ENCODE data around the gene TMTC2.

Gene TMTC2

GRCh38 chr12:82896979-82897378 is 210.3 kb downstream of the TMTC2 start:
- DNase-seq = no peak

- no peak for DNase-seq
Measured at GRCh38 chr12:82898441-82898840, 211.7 kb downstream of the TMTC2 start.

GRCh38 chr12:82904219-82904790 is 217.6 kb downstream of the TMTC2 start:
- DNase-seq = no peak

GRCh38 chr12:82910246-82910893 is 223.7 kb downstream of the TMTC2 start:
- no peak for DNase-seq

- DNase-seq = no peak
Measured at GRCh38 chr12:82912406-82912805, 225.7 kb downstream of the TMTC2 start.

GRCh38 chr12:82919388-82920054 is 232.8 kb downstream of the TMTC2 start:
- DNase-seq = no peak

- no peak for DNase-seq
Measured at GRCh38 chr12:82923935-82924334, 237.2 kb downstream of the TMTC2 start.

- DNase-seq = no peak
Measured at GRCh38 chr12:82926630-82927029, 239.9 kb downstream of the TMTC2 start.

- DNase-seq = no peak
Measured at GRCh38 chr12:82930301-82930700, 243.6 kb downstream of the TMTC2 start.

GRCh38 chr12:82931349-82932116 is 244.8 kb downstream of the TMTC2 start:
- DNase-seq = no peak

GRCh38 chr12:82937151-82937550 is 250.4 kb downstream of the TMTC2 start:
- no peak for DNase-seq

GRCh38 chr12:82942521-82942920 is 255.8 kb downstream of the TMTC2 start:
- DNase-seq = no peak

GRCh38 chr12:82942991-82943401 is 256.3 kb downstream of the TMTC2 start:
- DNase-seq = no peak

GRCh38 chr12:82948491-82948890 is 261.8 kb downstream of the TMTC2 start:
- DNase-seq = no peak

GRCh38 chr12:82950356-82950755 is 263.6 kb downstream of the TMTC2 start:
- DNase-seq = no peak

- no peak for DNase-seq
Measured at GRCh38 chr12:82952946-82953345, 266.2 kb downstream of the TMTC2 start.

- DNase-seq = no peak
Measured at GRCh38 chr12:82953397-82953796, 266.7 kb downstream of the TMTC2 start.

- DNase-seq = no peak
Measured at GRCh38 chr12:82954064-82954463, 267.4 kb downstream of the TMTC2 start.

GRCh38 chr12:82954572-82954971 is 267.9 kb downstream of the TMTC2 start:
- no peak for DNase-seq

- DNase-seq = no peak
Measured at GRCh38 chr12:82955043-82955442, 268.3 kb downstream of the TMTC2 start.

GRCh38 chr12:82958966-82959365 is 272.3 kb downstream of the TMTC2 start:
- no peak for DNase-seq

- no peak for DNase-seq
Measured at GRCh38 chr12:82959821-82960220, 273.1 kb downstream of the TMTC2 start.

- DNase-seq = no peak
Measured at GRCh38 chr12:82961835-82962234, 275.1 kb downstream of the TMTC2 start.

GRCh38 chr12:82963956-82964355 is 277.2 kb downstream of the TMTC2 start:
- no peak for DNase-seq

All from CD4-positive, alpha-beta T cell treated with Interleukin-17A for 1 hour (primary cell).